Epithelial cell of esophagus (primary cell): ENCODE results near the gene ZNF708.
"Not testable (repeated sequence)": the region's sequence is repeated elsewhere in the genome, so short reads cannot be mapped to it uniquely, and the experiment has no call there.

Experiments used
- DNase-seq: peaks from one replicate; pipeline ENCODE4 v3.0.0; 2010; ENCODE audit warnings: low read depth
- H3K4me3 ChIP-seq: 2 replicates; pipeline ENCODE4 v1.5.1; 2011; ENCODE audit warnings: mild to moderate bottlenecking, low read length, control low read depth
- TF ChIP-seq, protein P1 (sequence below): IDR thresholded peaks from 2 replicates; pipeline ENCODE4 v1.5.1; 2011; ENCODE audit warnings: low read depth, mild to moderate bottlenecking, low read length, control low read depth, inconsistent platforms; ENCODE audit not compliant: insufficient read depth; ENCODE audit errors: missing control alignments

Gene ZNF708

GRCh38 chr19:21308773-21309172 is 20.4 kb downstream of the ZNF708 start:
- TF ChIP-seq, protein P1, sequence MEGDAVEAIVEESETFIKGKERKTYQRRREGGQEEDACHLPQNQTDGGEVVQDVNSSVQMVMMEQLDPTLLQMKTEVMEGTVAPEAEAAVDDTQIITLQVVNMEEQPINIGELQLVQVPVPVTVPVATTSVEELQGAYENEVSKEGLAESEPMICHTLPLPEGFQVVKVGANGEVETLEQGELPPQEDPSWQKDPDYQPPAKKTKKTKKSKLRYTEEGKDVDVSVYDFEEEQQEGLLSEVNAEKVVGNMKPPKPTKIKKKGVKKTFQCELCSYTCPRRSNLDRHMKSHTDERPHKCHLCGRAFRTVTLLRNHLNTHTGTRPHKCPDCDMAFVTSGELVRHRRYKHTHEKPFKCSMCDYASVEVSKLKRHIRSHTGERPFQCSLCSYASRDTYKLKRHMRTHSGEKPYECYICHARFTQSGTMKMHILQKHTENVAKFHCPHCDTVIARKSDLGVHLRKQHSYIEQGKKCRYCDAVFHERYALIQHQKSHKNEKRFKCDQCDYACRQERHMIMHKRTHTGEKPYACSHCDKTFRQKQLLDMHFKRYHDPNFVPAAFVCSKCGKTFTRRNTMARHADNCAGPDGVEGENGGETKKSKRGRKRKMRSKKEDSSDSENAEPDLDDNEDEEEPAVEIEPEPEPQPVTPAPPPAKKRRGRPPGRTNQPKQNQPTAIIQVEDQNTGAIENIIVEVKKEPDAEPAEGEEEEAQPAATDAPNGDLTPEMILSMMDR = no peak
- no peak for DNase-seq
- H3K4me3 ChIP-seq = no peak overlapping the region

GRCh38 chr19:21306881-21307479 is 22.2 kb downstream of the ZNF708 start:
- not testable (repeated sequence) for DNase-seq, H3K4me3 ChIP-seq

- H3K4me3 ChIP-seq, DNase-seq: not testable (repeated sequence)
Observed at GRCh38 chr19:21293768-21294167, 35.4 kb downstream of the ZNF708 start.

DNA sequence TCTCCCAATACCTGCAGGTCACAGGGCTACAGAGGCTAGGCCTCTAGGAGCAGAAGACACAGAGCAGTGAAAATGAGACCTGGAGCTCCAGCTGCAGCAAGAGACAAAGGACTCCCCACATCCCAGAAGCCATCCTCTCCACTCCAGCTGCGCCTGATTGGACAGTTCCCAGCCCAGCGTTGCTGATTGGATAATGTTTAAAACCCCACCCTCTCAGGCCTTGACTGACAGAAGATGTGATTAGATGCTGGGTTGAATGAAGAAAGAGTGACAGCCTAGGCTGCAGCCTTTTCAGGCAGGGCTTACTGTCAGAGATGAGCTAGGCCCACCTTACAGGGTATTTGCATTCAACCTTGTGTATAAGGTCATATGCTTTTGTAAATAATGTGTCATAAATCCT is 59.4 kb downstream of the ZNF708 start:
- no peak for DNase-seq

GRCh38 chr19:21264891-21265290 is 64.3 kb downstream of the ZNF708 start:
- TF ChIP-seq, protein P1 = no peak
- no peak for DNase-seq
- no peak overlapping the region for H3K4me3 ChIP-seq

More for the DNA sequence above, 59.4 kb downstream of the ZNF708 start:
- no peak overlapping the region for H3K4me3 ChIP-seq
- TF ChIP-seq, protein P1 = no peak

- DNase-seq = no peak
- H3K4me3 ChIP-seq = no peak overlapping the region
- TF ChIP-seq, protein P1 = no peak
Observed at GRCh38 chr19:21264416-21264815, 64.8 kb downstream of the ZNF708 start.

DNA sequence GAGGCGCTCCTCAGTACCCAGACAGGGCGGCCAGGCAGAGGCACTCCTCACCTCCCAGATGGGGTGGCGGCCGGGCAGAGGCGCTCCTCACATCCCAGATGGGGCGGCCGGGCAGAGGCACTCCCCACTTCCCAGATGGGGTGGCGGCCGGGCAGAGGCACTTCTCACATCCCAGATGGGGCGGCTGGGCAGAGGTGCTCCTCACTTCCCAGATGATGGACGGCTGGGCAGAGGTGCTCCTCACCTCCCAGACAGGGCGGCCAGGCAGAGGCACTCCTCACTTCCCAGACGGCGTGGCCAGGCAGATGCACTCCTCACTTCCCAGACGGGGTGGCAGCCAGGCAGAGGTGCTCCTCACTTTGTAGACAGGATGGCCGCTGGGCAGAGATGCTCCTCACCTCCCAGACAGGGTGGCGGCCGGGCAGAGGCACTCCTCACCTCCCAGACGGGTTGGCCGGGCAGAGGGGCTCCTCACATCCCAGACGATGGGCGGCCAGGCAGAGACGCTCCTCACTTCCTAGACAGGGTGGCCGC is 68.3 kb downstream of the ZNF708 start:
- H3K4me3 ChIP-seq, DNase-seq: not testable (repeated sequence)

- no peak for DNase-seq
- no peak overlapping the region for H3K4me3 ChIP-seq
- TF ChIP-seq, protein P1 = no peak
Observed at GRCh38 chr19:21260164-21260847, 68.9 kb downstream of the ZNF708 start.

DNA sequence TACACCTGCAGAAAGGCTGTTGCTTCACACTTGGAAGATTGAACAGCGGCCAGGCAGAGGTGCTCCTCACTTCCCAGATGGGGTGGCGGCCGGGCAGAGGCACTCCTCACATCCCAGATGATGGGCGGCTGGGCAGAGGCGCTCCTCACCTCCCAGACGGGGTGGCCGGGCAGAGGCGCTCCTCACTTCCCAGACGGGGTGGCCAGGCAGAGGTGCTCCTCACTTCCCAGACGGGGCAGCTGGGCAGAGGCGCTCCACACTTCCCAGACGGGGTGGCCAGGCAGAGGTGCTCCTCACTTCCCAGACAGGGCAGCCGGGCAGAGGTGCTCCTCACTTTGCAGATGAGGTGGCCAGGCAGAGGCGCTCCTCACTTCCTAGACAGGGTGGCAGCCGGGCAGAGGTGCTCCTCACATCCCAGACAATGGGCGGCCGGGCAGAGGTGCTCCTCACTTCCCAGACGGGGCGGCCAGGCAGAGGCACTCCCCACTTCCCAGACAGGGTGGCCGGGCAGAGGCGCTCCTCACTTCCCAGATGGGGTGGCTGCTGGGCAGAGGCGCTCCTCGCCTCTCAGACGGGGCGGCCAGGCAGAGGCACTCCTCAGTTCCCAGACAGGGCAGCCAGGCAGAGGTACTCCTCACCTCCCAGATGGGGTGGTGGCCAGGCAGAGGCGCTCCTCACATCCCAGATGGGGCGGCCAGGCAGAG is 69.6 kb downstream of the ZNF708 start:
- not testable (repeated sequence) for H3K4me3 ChIP-seq, DNase-seq
